HG03442 (cell line): ENCODE results near the gene PLOD3.

Source experiments
- ATAC-seq: cut with Tn5 transposase; IDR thresholded peaks from one replicate; pipeline ENCODE4 v1.9.1; 2021; ENCODE audit warnings: mild to moderate bottlenecking, moderate library complexity; ENCODE audit not compliant: unreplicated experiment

Gene PLOD3

DNA sequence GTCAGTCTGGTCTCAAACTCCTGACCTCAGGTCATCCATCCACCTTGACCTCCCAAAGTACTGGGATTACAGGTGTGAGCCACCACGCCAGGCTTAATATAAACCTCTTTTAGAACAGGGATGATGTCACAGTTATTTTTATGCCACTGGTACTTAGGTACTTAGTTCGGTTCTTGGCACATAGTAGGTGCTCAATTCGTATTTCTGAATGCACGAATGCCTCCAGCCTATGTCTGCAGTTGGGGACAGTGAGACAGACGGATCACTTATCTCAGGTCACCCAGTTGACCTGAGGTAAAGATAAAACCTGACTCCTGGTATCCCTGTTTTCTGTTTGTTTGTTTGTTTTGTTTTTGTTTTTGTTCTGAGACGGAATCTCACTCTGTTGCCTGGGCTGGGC, 31.2 kb downstream of the PLOD3 start:
- no peak for ATAC-seq

DNA sequence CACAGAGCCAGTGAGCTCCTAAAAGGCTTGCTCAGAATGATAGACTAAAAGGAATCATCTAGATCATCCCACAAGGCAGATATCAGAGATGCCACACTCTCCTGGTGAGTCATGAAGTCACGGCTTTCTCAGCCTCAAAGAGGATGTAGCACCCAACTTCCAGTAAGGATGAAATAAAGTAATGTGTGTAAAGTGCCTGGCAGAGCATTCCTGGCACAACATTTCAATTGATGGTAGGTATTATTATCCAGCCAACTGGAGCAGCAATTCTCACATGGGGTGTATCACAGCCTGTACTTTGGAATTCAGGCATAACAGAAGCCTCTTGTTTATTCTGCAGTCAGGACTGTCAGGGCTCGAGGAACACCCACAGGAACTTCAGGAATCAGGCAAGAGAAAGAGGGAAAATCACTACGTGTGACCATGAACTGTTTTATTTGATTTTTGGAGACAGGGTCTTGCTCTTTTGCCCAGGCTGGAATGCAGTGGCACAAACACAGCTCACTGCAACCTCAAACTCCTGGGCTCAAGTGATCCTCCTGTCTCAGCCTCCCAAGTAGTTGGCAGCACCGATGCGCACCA, 32.0 kb downstream of the PLOD3 start:
- no peak for ATAC-seq

DNA sequence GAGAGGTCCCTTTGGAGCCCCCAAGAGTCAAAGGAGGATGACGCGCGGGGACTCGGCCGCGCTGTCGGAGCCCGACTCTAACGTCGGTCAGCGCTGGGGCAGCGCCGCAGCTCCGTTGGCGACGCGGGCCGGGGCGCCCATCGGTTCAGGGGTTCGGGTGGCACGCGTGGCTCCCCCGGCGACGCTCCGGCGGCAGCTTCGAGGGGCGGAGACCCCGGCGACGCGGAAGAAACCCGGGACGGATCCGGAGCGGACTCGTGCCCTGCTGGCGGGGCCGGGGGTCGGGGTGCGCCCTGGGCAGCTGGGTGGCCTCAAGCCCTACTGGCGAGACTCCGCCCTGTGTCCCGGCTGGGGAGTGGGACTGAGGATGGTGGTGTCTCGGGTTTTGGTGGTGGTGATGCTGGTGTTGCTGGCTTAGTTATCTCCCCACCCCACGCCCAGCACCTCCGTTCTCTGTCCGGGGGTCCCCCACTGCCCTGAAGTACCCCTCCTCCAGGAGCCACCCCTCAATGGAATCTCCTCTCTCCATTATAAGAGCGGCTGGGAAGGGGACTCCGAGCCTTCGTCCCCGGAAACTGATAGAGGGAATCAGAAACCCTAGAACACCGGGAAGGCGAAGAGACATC, 37.1 kb downstream of the PLOD3 start, which contains the start of gene NAT16:
Gene NAT16, minus strand, starts transcription at position 164 of the 626 bp plus-strand sequence. CDS start 5,486 bp downstream, outside the sequence.
- no peak for ATAC-seq

DNA sequence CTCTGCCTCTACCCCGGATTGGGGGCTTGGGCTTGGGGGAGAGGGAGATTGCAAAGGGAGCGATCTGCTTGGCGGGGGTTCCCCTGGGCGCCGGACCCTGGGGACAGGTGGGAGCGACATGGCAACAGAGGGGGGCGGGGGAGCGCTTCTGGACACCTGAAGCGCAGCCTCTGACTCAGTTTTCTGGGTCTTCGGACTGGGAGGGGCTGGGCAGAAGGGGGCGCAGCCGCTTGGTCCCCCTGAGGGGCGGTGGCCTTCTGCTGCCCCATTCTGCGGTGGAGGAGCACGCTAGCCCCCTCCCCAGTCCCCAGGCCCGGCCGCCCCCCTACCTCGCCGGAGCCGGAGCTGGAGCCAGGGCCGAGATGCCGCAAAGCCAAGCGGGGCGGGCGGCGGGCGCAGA, 37.7 kb downstream of the PLOD3 start:
- no peak for ATAC-seq

DNA sequence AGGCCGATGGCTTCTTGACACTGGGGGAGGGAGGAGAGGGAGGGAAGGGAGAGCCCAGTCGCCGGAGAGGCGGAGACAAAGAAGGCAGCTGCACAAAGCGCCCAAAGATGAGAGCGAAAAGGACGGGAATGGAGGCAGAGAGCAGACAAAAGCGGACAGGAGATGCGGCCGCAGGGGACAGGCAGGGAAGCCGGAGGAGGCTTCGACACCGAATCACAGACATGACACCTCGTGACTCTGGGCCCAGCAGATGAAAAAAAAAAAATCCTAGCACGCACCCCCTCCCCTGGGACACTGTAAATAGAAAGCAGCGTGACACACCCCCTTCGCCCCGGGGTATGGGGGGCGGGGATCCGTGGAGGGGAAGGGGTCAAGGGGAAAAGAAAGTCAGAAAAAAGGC, 38.3 kb downstream of the PLOD3 start:
- ATAC-seq = no peak

DNA sequence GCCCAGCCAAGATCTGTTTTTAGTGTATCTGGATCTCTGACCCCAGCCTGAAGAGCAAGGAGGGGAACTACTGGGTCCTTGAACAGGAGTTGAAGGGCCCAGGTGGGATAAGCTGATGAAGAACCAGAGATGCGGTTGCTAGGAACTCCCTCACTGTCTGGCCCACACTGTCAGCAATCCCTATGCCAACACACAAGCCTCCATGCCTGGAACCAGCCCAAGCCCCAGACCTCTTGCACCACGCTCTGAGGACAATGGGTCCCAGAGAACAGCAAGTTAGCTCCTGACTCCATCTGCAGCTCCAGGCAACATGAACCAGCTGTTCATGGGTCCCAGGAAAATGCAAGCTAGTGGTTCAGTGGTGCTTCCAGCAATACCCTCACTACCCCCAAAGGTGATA, 39.7 kb downstream of the PLOD3 start:
- no peak for ATAC-seq

DNA sequence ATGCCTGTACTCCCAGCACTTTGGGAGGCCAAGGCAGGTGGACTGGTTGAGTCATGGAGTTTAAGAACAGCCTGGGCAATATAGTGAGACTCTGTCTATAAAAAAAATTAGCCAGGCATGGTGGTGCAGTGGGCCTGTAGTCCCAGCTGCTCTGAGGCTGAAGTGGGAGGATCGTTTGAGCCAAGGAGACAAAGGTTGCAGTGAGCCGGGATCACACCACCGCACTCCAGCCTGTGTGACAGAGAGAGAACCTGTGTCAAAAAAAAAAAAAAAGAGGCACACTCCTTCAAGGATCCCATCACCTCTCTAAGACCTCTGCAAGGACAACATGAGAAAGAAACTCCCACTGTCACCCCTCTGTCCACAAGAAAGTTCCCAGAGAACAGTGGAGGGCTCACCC, 41.7 kb downstream of the PLOD3 start:
- no peak for ATAC-seq

DNA sequence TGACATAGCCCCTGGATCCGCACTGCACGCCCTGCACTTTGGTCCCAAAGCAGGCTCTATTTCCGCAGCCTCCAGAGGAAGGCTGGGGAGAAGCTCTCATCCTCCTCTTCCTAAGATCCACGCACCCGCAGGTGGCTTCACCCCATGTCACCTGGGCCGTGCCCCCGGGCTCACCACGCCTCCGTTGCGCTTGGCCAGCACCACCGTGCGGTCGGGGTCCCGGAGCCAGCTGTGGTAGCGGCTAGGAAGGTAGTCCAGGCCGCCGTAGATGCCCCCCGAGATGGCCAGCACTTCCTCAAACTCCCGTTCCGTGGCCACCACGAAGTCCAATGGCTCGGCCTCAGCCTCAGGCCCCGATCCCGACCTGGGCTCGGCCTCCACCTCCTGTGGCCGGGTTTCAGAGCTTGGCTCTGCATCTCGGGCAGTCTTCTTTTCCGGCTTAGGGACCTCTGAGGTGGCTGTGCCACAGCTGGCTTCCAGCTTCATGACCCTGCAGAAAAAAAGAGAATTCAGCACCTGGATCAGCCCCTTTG, 43.0 kb downstream of the PLOD3 start:
- ATAC-seq = no peak

DNA sequence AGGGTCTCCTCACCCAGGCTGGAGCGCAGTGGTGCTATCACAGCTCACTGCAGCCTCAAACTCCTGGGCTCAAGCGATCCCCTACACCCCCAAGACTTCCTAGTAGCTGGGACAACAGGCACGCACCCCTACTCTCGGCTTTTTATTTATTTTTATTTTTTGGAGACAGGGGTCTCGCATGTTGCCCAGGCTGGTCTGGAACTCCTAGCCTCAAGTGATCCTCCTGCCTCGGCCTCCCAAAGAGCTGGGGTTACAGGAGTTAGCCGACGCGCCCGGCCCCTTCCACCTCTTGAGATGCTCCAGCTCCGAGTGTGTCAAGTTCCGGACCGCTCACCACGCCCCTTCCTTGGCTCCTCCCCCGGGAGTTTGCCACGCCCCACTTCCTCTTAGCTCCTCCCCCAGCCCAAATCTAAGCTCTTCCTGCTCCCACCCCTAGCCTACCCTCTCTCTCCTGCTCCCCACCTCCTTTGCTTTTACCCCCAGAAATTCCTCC, 43.6 kb downstream of the PLOD3 start:
- ATAC-seq = no peak

DNA sequence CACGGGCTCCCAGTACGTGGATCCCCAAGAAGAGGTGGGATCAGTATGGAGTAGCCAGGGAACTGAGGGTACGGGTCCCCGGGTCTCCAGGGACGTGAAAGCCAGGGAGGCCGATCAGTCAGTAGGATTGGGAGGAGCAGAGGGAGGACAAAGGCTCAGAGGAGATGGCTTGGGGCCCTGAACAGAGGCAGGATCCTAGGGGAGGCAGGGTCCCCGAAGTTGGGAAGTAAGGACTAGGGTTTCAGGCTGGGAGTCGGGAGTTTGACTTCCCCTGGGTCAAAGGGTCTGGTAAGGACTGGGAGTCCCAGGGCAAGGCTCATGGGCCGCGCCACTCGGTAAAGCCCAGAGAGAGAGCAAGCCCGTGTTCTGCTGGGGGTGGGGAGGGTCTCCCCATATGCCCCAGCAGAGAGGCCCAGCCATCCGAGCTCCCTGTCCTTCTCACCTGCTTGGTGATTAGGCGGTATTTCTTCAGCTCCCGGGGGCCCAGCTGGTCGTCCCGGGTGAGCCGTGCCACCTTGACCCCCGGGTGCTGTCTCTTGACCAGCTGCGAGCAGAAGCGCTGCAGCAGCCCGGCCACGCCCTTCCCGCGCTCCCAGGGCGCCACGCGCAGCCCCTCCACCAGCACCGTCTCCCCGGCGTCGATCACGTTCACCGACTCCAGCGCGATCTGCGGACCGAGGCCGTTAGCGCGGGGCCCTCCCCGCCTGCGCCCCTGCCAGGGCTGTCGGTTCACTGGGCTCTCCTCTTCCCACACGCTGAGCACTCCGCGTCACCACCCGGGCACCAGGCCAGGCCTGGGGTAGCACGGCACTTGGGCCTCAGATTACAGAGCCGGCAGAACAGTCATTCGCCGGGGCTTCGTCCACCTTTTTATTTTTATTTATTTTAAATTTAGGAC, 44.3 kb downstream of the PLOD3 start:
- ATAC-seq = no peak

DNA sequence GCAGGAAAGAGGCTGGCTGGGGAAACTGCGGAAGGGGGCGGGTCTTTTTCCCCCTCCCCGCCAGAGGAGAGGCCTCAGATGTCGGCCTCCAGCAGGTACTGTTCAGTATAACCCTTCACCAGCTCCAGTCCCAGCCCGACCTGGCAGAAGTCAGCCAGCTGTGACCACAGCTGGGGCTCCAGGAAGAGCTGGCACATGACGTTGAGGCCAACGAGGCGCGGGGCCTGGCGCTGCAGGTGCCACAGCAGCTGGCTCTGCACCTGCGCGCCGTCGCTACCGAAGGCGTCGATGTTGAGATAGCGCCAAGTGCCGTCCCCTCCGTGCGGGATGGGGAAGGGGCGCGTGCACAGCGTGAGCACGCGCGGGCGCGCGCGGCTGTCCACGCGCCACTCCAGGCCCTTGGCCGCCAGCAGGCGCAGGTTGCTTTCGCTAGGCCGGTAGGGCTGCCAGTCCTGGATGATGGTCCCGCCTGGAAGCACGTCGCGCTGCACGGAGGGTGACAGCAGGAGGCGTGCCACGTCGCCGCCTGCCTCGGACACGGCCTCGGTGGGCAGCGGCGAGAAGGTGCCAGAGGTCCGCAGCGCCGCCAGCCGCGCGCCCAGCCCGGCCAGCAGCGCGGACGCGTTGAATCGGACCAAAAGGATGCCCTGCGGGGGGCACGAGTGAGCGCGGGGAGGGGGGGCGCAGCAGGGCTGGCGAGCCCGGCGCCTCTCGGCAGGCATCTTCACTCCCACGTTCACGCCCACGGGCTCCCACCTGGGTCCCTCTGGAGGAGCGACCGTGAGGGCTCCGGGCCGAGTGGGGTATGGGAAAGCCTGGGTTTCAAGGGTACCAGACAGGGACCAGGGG, 45.2 kb downstream of the PLOD3 start:
- no peak for ATAC-seq

DNA sequence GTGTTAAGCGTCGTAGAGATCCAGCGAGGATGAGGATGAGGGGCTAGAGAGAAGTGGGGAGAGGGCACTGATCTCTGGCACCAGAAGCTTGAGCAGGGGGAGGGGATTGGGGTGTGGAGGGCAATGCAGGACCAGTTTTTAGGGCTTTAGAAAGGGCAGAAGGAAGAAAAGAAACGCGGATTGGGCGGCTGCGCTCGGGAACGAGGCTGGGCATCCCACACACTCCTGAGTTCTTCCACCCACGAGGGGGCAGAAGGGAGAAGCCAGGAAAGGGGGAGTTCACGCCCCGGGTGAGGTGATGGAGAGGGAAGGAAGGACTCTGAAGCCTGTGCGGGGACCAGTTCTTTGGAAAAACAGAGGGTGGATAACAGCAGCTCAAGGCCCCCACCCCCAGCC, 45.9 kb downstream of the PLOD3 start:
- no peak for ATAC-seq

DNA sequence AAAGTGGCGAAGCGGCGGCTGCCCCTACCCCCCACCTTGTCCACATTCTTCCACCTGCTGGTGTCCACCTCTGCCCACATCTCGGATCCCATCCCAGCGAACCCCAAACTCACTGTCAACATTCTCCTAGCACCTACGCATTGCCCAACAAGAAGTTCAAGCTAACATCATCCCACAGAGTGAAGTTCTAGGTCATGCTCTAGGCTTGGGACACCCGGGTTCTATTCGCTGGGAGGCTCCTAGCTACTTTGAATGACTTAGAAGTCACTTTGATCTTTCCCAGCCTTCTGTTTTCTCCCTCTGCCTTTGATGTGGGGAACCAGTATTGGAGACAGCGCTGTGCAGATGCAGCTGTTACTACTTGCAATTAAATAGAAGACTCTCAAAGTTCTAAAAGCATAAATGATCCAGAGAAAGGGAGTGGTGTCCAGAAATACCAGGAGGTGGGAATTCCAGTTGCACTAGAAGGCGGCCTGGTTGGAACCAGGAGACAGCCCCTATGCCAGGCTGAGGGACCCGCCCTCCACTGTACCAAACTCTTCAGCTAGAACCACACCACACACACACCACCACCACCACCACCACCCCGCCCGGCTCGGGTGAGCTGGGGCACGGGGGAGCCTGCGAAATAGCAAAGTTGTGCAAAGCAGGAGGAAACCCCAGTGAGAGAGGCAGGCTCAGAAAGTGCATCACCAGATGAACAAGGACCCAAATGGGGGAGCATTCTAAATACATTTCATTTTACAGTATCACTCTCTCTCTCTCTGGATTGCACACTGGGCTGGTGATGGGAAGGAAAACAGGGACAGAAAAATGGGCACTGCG, 46.6 kb downstream of the PLOD3 start:
- no peak for ATAC-seq

DNA sequence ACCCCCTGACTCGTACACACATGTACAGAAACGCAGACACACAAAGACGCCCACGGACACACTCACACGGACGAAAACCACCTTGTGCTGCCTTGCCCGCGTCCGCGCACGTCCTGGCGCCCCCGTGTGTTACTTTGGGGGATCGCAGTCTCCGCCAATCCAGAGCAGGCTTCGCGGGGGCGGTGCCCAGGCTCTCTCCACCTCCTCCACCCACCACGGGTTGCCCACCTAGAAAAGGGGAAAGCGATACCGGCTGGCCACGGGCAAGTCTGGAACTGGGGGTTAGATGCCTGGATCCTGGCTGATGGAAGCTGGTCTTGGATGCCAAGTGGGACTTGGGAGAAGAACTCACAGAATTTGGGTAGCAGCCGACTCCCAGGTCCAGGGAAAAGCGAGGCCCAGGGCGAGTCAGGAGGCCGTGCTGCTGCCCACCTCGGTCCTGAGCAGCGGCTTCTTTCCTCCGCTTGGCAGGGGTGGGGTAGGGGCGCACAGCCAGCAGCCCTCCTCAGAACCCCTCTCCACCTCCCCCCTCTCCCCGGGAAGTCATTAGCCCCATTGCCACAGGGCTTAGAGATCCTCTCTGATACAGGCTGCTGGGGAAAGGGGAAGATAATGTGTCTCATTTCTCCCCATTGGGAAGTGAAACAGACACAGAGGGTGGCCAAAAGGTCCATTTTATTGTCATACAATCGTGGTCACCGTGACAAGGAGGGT, 47.4 kb downstream of the PLOD3 start:
- no peak for ATAC-seq

DNA sequence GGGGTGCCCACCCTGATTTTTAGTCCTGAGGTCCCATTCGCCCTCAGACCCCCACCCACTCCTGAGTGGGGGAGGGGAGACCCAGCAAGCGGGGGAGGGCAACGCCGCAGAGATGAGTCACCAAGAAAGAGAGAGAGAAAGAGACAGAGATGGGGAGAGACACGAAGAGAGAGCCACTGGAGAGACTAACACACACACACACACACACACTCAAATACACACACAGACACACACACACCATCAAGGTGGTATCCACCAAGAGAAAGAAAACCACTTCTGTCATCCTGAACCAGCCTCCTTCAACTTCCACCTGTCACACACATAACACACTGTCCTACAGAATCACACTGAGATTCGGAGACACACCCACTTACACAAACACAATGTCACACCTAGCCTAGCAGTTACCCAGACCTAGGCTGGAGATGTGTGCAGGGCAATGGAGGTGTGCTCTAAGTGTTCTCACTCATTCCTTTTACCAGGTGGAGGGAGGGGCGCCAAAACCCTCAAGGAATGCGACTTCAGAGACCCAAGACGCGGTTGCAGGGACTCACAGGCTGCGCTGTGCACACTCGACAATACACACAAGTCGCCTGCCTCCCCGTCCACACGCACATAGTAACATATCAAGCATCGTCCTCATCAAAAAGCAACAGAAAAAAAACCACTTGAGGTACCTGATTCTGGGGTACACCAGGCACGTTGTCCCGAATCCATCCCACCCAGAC, 48.1 kb downstream of the PLOD3 start:
- no peak for ATAC-seq

DNA sequence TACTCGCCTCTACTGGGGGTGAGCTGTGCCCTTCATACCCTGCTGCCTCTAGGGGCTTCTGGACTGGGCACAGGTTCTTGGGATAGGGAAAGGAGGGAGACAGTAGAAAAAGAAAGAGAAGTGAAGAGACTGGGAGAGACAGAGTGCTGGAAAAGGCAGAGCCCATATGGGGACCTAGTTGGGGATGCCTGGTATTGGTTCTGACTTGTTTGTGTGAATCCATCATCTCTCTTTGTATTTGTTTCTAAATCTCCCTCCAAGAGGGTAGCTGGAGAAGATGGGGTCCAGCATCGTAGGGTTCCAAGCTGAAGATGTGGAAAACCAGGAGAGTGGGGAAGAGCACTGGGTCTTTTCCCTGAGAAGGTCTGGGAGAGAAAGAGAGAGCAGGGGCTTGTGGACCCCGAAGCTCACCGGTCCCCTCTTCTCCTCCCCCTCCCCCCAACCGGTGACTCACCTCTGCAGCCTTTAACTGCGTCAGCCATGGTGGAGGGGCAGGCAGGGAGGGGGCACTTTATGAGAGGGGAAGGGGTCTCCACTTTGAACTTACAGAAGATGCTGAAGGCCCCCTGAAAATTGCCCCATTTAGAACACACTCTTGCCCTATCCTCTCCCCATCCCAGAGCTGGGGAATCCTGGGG, 48.9 kb downstream of the PLOD3 start:
- no peak for ATAC-seq

DNA sequence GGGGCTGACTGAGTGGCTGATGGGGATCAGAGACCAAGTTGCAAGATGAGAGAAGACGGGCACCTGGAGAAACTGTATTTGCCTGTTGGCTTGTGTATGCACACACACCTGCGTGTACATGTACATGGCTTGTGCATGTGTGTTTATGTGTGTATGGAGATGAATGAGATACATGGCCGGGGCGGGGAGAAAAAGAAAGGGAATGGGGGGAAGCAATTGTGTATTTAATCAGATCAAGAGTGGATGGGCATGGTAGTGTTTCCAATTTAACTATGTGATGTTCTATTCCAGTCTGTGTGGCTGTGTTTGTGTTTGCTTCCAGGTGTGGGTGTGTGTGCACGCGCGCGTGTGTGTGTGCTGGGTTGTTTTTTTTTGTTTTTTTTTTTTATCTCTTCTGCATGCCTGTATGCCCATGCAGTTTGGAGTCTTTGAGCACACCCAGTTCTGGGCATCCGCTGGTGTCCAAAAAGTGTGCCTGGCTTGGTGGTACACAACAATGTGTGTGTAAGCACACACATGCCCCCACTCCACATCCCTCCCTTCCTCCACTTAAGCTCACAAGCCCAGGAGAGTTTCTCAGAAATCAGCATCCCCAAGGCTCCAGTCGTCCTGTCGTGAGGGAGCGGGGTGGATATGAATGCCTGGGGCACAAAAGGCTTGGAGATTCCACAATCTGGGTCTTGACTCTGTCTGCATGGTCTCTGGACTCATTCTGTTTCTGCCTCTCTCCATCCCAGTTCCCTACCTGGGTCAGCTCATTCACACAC, 49.6 kb downstream of the PLOD3 start:
- ATAC-seq = no peak
